HepG2 (cell line): ENCODE measurements around the gene CPZ. TPM values are rescaled to one million over a fixed set of nuclear protein-coding genes. Genes with fewer than 3 reads are reported as not detected.

Experiments
- CBX2 ChIP-seq, 2 experiments: fragments of 200-600 bp in 1 of 2; sonication (generic); formaldehyde crosslinking in 1 of 2; IDR thresholded peaks; 2 replicates each; pipeline versions ENCODE4 v1.7.0 to v1.8.1; 2018 to 2022; ENCODE audit warnings: low read depth in 2 of 2, low read length in 1 of 2, mild to moderate bottlenecking in 1 of 2, missing genetic modification reagents in 1 of 2
- DR1 ChIP-seq: sonication (generic); formaldehyde crosslinking; IDR thresholded peaks from 2 replicates; pipeline ENCODE4 v1.8.0; 2021; ENCODE audit warnings: mild to moderate bottlenecking, missing genetic modification reagents, inconsistent platforms
- ELF4 ChIP-seq: sonication (generic); formaldehyde crosslinking; IDR thresholded peaks from 2 replicates; pipeline ENCODE4 v1.5.0; 2020; ENCODE audit warnings: missing genetic modification reagents, mild to moderate bottlenecking, moderate library complexity, borderline replicate concordance
- ELK4 ChIP-seq: sonication (generic); formaldehyde crosslinking; IDR thresholded peaks from 2 replicates; pipeline ENCODE4 v1.9.0; 2021; ENCODE audit warnings: missing genetic modification reagents, borderline replicate concordance
- HHEX ChIP-seq: IDR thresholded peaks from 2 replicates; pipeline ENCODE4 v1.6.1; 2016; ENCODE audit warnings: control low read depth
- HNRNPK ChIP-seq: fragments of 200-400 bp; formaldehyde crosslinking; IDR thresholded peaks from 2 replicates; pipeline ENCODE4 v1.6.1; 2018; ENCODE audit warnings: low read length, low read depth, moderate library complexity, mild to moderate bottlenecking; ENCODE audit not compliant: poor library complexity, severe bottlenecking
- MEF2D ChIP-seq: sonication (generic); formaldehyde crosslinking; IDR thresholded peaks from 2 replicates; pipeline ENCODE4 v1.5.1; 2020; ENCODE audit warnings: mild to moderate bottlenecking, missing genetic modification reagents
- PRDM4 ChIP-seq: sonication (generic); formaldehyde crosslinking; IDR thresholded peaks from 2 replicates; pipeline ENCODE4 v1.9.0; 2021; ENCODE audit warnings: missing genetic modification reagents, borderline replicate concordance
- RARA ChIP-seq: IDR thresholded peaks from 2 replicates; pipeline ENCODE4 v1.6.1; 2016; ENCODE audit warnings: missing genetic modification reagents, missing compliant biosample characterization
- SCMH1 ChIP-seq: sonication (generic); formaldehyde crosslinking; IDR thresholded peaks from 2 replicates; pipeline ENCODE4 v1.9.0; 2021; ENCODE audit warnings: missing genetic modification reagents, mild to moderate bottlenecking, borderline replicate concordance
- SNRNP70 ChIP-seq: fragments of 200-400 bp; formaldehyde crosslinking; IDR thresholded peaks from 2 replicates; pipeline ENCODE4 v1.6.1; 2017; ENCODE audit warnings: mild to moderate bottlenecking, low read depth, low read length, moderate library complexity
- ZNF12 ChIP-seq: sonication (generic); formaldehyde crosslinking; IDR thresholded peaks from 2 replicates; pipeline ENCODE4 v1.5.0; 2020; ENCODE audit warnings: missing genetic modification reagents
- ZNF263 ChIP-seq: sonication (generic); formaldehyde crosslinking; IDR thresholded peaks from 2 replicates; pipeline ENCODE4 v1.4.0; 2020; ENCODE audit warnings: missing genetic modification reagents
- ZNF329 ChIP-seq: sonication (generic); formaldehyde crosslinking; IDR thresholded peaks from 2 replicates; pipeline ENCODE4 v1.9.0; 2021; ENCODE audit warnings: low read depth, mild to moderate bottlenecking, missing genetic modification reagents
- ZNF629 ChIP-seq: sonication (generic); formaldehyde crosslinking; conservative IDR thresholded peaks from 2 replicates; pipeline ENCODE4 v1.5.0; 2020; ENCODE audit warnings: missing genetic modification reagents
- ZNF691 ChIP-seq: sonication (generic); formaldehyde crosslinking; IDR thresholded peaks from 2 replicates; pipeline ENCODE4 v1.4.0; 2020; ENCODE audit warnings: missing genetic modification reagents, low read depth, mild to moderate bottlenecking, borderline replicate concordance
- ZSCAN5A ChIP-seq: sonication (generic); formaldehyde crosslinking; IDR thresholded peaks from 2 replicates; pipeline ENCODE4 v1.8.0; 2022; ENCODE audit warnings: mild to moderate bottlenecking, missing genetic modification reagents, borderline replicate concordance
- polyA plus RNA-seq, 8 experiments: library from polyadenylated mRNA; depleted of rRNA in 3 of 8; stranded (reverse) in 7 of 8; unstranded in 1 of 8; fragments of >200 nt; fragmentation: Illumina TruSeq in 4 of 8; extraction: Trizol in 4 of 8; gene quantifications; 2 replicates each; pipeline versions ENCODE4 v1.2.1 to v1.2.3, GENCODE V29; 2011 to 2016; ENCODE audit warnings: low read depth in 4 of 8, missing spikeins in 1 of 8, mixed read lengths in 1 of 8; ENCODE audit not compliant: insufficient read depth in 1 of 8
- total RNA-seq, 5 experiments: library from RNA; depleted of rRNA; stranded (reverse); fragments of >200 nt; fragmentation: Illumina TruSeq; extraction: Trizol; gene quantifications; 2 replicates each; pipeline ENCODE4 v1.2.3, GENCODE V29; 2016; ENCODE audit warnings: low read depth in 1 of 5
- TF ChIP-seq, protein P1 (sequence below): sonication (generic); formaldehyde crosslinking; IDR thresholded peaks from 2 replicates; pipeline ENCODE4 v1.4.0; 2020; ENCODE audit warnings: missing genetic modification reagents
- TF ChIP-seq, protein P2 (sequence below): sonication (generic); formaldehyde crosslinking; IDR thresholded peaks from 2 replicates; pipeline ENCODE4 v1.4.0; 2020; ENCODE audit warnings: mild to moderate bottlenecking, missing genetic modification reagents

The CPZ gene
- total and polyA plus RNA-seq, 2 of the 13 experiments (the other 11 are each of a cell fraction or from before 2014, with no cell fraction given) = 0.58 to 0.61 TPM

- TF ChIP-seq, protein P1, sequence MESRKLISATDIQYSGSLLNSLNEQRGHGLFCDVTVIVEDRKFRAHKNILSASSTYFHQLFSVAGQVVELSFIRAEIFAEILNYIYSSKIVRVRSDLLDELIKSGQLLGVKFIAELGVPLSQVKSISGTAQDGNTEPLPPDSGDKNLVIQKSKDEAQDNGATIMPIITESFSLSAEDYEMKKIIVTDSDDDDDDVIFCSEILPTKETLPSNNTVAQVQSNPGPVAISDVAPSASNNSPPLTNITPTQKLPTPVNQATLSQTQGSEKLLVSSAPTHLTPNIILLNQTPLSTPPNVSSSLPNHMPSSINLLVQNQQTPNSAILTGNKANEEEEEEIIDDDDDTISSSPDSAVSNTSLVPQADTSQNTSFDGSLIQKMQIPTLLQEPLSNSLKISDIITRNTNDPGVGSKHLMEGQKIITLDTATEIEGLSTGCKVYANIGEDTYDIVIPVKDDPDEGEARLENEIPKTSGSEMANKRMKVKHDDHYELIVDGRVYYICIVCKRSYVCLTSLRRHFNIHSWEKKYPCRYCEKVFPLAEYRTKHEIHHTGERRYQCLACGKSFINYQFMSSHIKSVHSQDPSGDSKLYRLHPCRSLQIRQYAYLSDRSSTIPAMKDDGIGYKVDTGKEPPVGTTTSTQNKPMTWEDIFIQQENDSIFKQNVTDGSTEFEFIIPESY (CRISPR knock-in tag) = no peak; the same call in 1 of the 2 replicates
- TF ChIP-seq DR1 (CRISPR knock-in tag) = no peak
- TF ChIP-seq ZNF263 = 0 out of 2 replicates have a peak, but pooled peaks have one; percentile 38
- TF ChIP-seq ZNF691 (CRISPR knock-in tag) = 0 out of 2 replicates have a peak, but pooled peaks have one; percentile 22
- TF ChIP-seq, protein P2, sequence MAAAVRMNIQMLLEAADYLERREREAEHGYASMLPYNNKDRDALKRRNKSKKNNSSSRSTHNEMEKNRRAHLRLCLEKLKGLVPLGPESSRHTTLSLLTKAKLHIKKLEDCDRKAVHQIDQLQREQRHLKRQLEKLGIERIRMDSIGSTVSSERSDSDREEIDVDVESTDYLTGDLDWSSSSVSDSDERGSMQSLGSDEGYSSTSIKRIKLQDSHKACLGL (CRISPR knock-in tag) = peak; percentile 58; the same call in 1 of the 2 replicates
- no peak for TF ChIP-seq HHEX
- TF ChIP-seq ZNF12 (CRISPR knock-in tag) = peak; percentile 58; the same call in 1 of the 2 replicates
- no peak for TF ChIP-seq CBX2 (IDR thresholded peaks at IDR 0.05; ENCODE audit: low read depth, low read length)
- no peak for TF ChIP-seq CBX2 (CRISPR knock-in tag; IDR thresholded peaks at IDR 0.05; ENCODE audit: low read depth)
- TF ChIP-seq SNRNP70 = no peak
- no peak; the same call in 1 of the 2 replicates for TF ChIP-seq ELK4 (CRISPR knock-in tag)
- no peak for TF ChIP-seq ZSCAN5A (CRISPR knock-in tag)
- TF ChIP-seq MEF2D (CRISPR knock-in tag) = 0 out of 2 replicates have a peak, but pooled peaks have one; percentile 52
- TF ChIP-seq ELF4 (CRISPR knock-in tag) = no peak
- no peak for TF ChIP-seq PRDM4 (CRISPR knock-in tag)
- no peak for TF ChIP-seq ZNF329 (CRISPR knock-in tag)
- peak; percentile 53; the same call in 1 of the 2 replicates for TF ChIP-seq RARA (CRISPR knock-in tag)
- no peak for TF ChIP-seq SCMH1
- no peak for TF ChIP-seq ZNF629 (CRISPR knock-in tag)
- TF ChIP-seq HNRNPK = no peak
These were observed 12.1 kb upstream of the CPZ start, which contains the start of gene GPR78 (continued) for GRCh38 chr4:8580321-8581093.
